ENCODE measurements around the gene NFYC.

The NFYC gene

GRCh38 chr1:40763742-40764532, 72.4 kb downstream of the NFYC start:
- no peak overlapping the region for H3K4me3 ChIP-seq (ENCODE audit: low read length)
- 92% methylated on average over 9 of the region's 9 CpGs for WGBS
- H3K27me3 ChIP-seq (ENCODE audit: insufficient read depth, low read length): no peaks in the 10 kb centered on the region
- no peak overlapping the region for H3K27ac ChIP-seq (ENCODE audit: low read depth, low read length)
- peaks cover 95% of the 10 kb centered on the region for H3K36me3 ChIP-seq (ENCODE audit: insufficient read depth, low read length)
- H3K4me1 ChIP-seq (ENCODE audit: insufficient read depth, low read length): no peaks in the 10 kb centered on the region
- H3K9ac ChIP-seq (ENCODE audit: low read depth, low read length): no peak overlapping the region
- H3K9me3 ChIP-seq (ENCODE audit: insufficient read depth, low read depth, low read length): no peaks in the 10 kb centered on the region

GRCh38 chr1:40764981-40765380, 73.5 kb downstream of the NFYC start:
- Histone ChIP-seq H3K9ac (ENCODE audit: low read depth, low read length) (no peak overlapping the region), H3K9me3 (ENCODE audit: insufficient read depth, low read depth, low read length) (no peaks in the 10 kb centered on the region), H3K4me1 (ENCODE audit: insufficient read depth, low read length) (no peaks in the 10 kb centered on the region), H3K36me3 (ENCODE audit: insufficient read depth, low read length) (peaks cover 95% of the 10 kb centered on the region), H3K27ac (ENCODE audit: low read depth, low read length) (no peak overlapping the region), H3K27me3 (ENCODE audit: insufficient read depth, low read length) (no peaks in the 10 kb centered on the region), H3K4me3 (ENCODE audit: low read length) (no peak overlapping the region)
- WGBS: 62% methylated on average over 2 of the region's 2 CpGs

- no peaks in the 10 kb centered on the region for H3K4me1 ChIP-seq (ENCODE audit: insufficient read depth, low read length)
- no peaks in the 10 kb centered on the region for H3K27me3 ChIP-seq (ENCODE audit: insufficient read depth, low read length)
- no peak overlapping the region for H3K9ac ChIP-seq (ENCODE audit: low read depth, low read length)
- no peak overlapping the region for H3K27ac ChIP-seq (ENCODE audit: low read depth, low read length)
- peaks cover 96% of the 10 kb centered on the region for H3K36me3 ChIP-seq (ENCODE audit: insufficient read depth, low read length)
- no peaks in the 10 kb centered on the region for H3K9me3 ChIP-seq (ENCODE audit: insufficient read depth, low read depth, low read length)
- 98% methylated on average over 2 of the region's 2 CpGs for WGBS
- H3K4me3 ChIP-seq (ENCODE audit: low read length): no peak overlapping the region
Measured at GRCh38 chr1:40766017-40766416, 74.5 kb downstream of the NFYC start.

- Histone ChIP-seq H3K4me3 (ENCODE audit: low read length) (no peak overlapping the region), H3K36me3 (ENCODE audit: insufficient read depth, low read length) (peaks cover 96% of the 10 kb centered on the region)
- WGBS: 94% methylated on average over 4 of the region's 4 CpGs
Measured at GRCh38 chr1:40766560-40766959, 75.1 kb downstream of the NFYC start.

GRCh38 chr1:40768146-40768990, 76.9 kb downstream of the NFYC start:
- H3K36me3 ChIP-seq (ENCODE audit: insufficient read depth, low read length): peaks cover 81% of the 10 kb centered on the region

More at GRCh38 chr1:40766560-40766959, 75.1 kb downstream of the NFYC start:
- Histone ChIP-seq H3K9me3 (ENCODE audit: insufficient read depth, low read depth, low read length) (no peaks in the 10 kb centered on the region), H3K27ac (ENCODE audit: low read depth, low read length) (no peak overlapping the region), H3K9ac (ENCODE audit: low read depth, low read length) (no peak overlapping the region), H3K4me1 (ENCODE audit: insufficient read depth, low read length) (no peaks in the 10 kb centered on the region), H3K27me3 (ENCODE audit: insufficient read depth, low read length) (no peaks in the 10 kb centered on the region)

GRCh38 chr1:40769815-40770214, 78.3 kb downstream of the NFYC start:
- Histone ChIP-seq H3K9me3 (ENCODE audit: insufficient read depth, low read depth, low read length) (no peaks in the 10 kb centered on the region), H3K27me3 (ENCODE audit: insufficient read depth, low read length) (no peaks in the 10 kb centered on the region), H3K27ac (ENCODE audit: low read depth, low read length) (no peak overlapping the region), H3K9ac (ENCODE audit: low read depth, low read length) (no peak overlapping the region), H3K4me1 (ENCODE audit: insufficient read depth, low read length) (peaks cover 9% of the 10 kb centered on the region; the same call in 1 of the 2 replicates), H3K4me3 (ENCODE audit: low read length) (no peak overlapping the region), H3K36me3 (ENCODE audit: insufficient read depth, low read length) (peaks cover 67% of the 10 kb centered on the region)
- WGBS: 91% methylated on average over 4 of the region's 4 CpGs

More at GRCh38 chr1:40768146-40768990, 76.9 kb downstream of the NFYC start:
- Histone ChIP-seq H3K9me3 (ENCODE audit: insufficient read depth, low read depth, low read length) (no peaks in the 10 kb centered on the region), H3K9ac (ENCODE audit: low read depth, low read length) (no peak overlapping the region), H3K27ac (ENCODE audit: low read depth, low read length) (no peak overlapping the region), H3K4me1 (ENCODE audit: insufficient read depth, low read length) (peaks cover 3% of the 10 kb centered on the region; the same call in 1 of the 2 replicates), H3K4me3 (ENCODE audit: low read length) (no peak overlapping the region), H3K27me3 (ENCODE audit: insufficient read depth, low read length) (no peaks in the 10 kb centered on the region)
- WGBS: 94% methylated on average over 7 of the region's 7 CpGs

GRCh38 chr1:40770296-40771070, 79.0 kb downstream of the NFYC start:
- Histone ChIP-seq H3K9ac (ENCODE audit: low read depth, low read length) (no peak overlapping the region), H3K36me3 (ENCODE audit: insufficient read depth, low read length) (peaks cover 60% of the 10 kb centered on the region), H3K4me3 (ENCODE audit: low read length) (no peak overlapping the region), H3K9me3 (ENCODE audit: insufficient read depth, low read depth, low read length) (no peaks in the 10 kb centered on the region), H3K27me3 (ENCODE audit: insufficient read depth, low read length) (no peaks in the 10 kb centered on the region), H3K4me1 (ENCODE audit: insufficient read depth, low read length) (peaks cover 9% of the 10 kb centered on the region; the same call in 1 of the 2 replicates), H3K27ac (ENCODE audit: low read depth, low read length) (no peak overlapping the region)
- 91% methylated on average over 18 of the region's 18 CpGs for WGBS

- H3K4me3 ChIP-seq (ENCODE audit: low read length): no peak overlapping the region
- WGBS: 92% methylated on average over 2 of the region's 2 CpGs
- H3K27me3 ChIP-seq (ENCODE audit: insufficient read depth, low read length): no peaks in the 10 kb centered on the region
- H3K9me3 ChIP-seq (ENCODE audit: insufficient read depth, low read depth, low read length): peaks cover 7% of the 10 kb centered on the region; the same call in 1 of the 2 replicates
- H3K4me1 ChIP-seq (ENCODE audit: insufficient read depth, low read length): peaks cover 9% of the 10 kb centered on the region; the same call in 1 of the 2 replicates
- no peak overlapping the region for H3K27ac ChIP-seq (ENCODE audit: low read depth, low read length)
- H3K9ac ChIP-seq (ENCODE audit: low read depth, low read length): no peak overlapping the region
- peaks cover 42% of the 10 kb centered on the region for H3K36me3 ChIP-seq (ENCODE audit: insufficient read depth, low read length)
Measured at GRCh38 chr1:40772146-40772955, 80.8 kb downstream of the NFYC start.

GRCh38 chr1:40773748-40774265, 82.3 kb downstream of the NFYC start:
- Histone ChIP-seq H3K4me3 (ENCODE audit: low read length) (no peak overlapping the region), H3K9ac (ENCODE audit: low read depth, low read length) (no peak overlapping the region), H3K9me3 (ENCODE audit: insufficient read depth, low read depth, low read length) (peaks cover 7% of the 10 kb centered on the region; the same call in 1 of the 2 replicates), H3K36me3 (ENCODE audit: insufficient read depth, low read length) (peaks cover 28% of the 10 kb centered on the region), H3K27ac (ENCODE audit: low read depth, low read length) (no peak overlapping the region), H3K27me3 (ENCODE audit: insufficient read depth, low read length) (no peaks in the 10 kb centered on the region), H3K4me1 (ENCODE audit: insufficient read depth, low read length) (peaks cover 9% of the 10 kb centered on the region; the same call in 1 of the 2 replicates)
- 65% methylated on average over 6 of the region's 6 CpGs for WGBS

Data from HUES64 (cell line).